Fibroblast of skin of back (primary cell): ENCODE measurements around the gene KRTAP5-11.
"Not testable (repeated sequence)": the region's sequence is repeated elsewhere in the genome, so short reads cannot be mapped to it uniquely, and the experiment has no call there.

Experiments used
- DNase-seq: peaks from one replicate; pipeline ENCODE4 v3.0.0-alpha.2; 2013

Gene KRTAP5-11

DNA sequence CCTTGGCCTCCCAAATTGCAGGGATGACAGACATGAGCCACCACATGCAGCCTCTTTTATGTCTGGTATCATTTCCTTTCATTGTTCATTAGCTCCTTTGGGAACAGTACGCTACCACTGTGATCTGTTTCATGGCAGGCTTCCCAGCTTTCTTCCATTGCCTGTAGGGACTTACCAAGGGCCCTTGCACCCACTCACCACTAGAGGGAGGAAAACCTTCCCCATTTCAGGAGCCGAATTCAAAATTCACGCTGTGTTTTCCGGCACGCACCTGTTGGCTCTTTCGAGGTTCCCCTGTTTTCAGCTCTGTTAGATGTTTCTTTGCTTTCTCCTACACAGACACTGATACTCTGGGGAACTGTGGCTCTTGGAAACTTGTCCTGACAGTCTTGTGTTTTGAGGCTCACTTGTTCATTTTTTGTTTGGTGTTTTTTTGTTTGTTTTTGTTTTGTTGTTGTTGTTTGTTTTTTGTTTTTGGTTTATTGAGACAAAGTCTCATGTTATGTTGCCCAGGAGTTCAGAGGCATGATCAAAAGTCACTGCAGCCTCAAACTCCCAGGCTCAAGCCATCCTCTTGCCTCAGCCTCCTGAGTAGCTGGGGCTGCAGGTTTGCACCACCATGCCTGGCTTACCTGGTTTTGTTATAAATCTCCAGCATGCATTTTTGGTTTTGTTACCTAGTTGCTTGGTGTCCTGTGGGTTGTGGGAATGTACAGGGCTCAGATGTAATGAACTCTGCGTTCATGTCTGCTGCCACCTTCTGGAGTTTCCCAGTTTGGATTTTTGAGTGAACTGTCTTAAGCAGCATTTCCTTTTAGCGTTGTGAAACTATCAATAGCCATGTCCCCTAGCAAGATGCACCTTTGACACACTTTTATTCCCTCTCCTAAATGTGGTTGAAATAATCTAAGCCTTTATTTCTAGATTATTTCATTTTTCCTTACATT, 2.3 kb downstream of the KRTAP5-11 start:
- DNase-seq = peak; percentile 68

DNA sequence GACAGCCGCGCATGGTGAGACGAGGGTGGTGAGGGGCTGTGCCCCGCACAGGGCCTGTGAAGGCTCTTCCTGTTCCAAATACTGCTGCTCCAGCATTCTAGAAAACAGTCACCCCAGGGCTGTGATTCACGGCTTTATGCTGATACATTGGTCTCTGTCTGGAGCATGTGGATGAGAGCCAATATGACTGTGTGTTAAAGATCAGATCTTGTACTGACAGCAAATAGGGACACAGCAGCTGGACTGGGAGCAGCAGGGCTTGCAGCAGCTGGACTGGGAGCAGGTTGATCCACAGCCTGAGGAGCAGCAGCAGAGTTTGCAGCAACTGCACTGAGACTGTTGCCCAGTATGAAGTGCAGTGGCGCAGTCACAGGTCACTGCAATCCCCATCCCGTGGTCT, 3.2 kb downstream of the KRTAP5-11 start:
- DNase-seq = not testable (repeated sequence)

DNA sequence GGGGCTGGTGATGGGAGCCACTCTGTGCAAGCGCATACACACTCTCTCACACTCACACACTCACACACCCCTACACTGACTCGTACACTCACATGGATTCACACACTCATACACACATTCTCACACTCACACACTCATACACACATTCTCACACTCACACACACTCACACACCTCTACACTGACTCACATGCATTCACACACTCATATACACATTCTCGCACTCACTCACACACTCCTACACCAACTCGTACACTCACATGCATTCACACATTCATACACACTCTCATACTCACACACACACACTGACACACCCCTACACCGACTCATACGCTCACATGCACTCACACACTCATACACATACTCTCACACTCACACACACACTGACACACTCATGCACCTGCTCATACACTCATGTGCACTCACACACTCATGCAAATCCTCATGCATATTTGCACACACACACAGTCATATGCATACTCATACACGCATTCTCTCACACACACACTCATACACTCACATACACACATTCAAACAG, 5.1 kb downstream of the KRTAP5-11 start:
- no peak for DNase-seq

DNA sequence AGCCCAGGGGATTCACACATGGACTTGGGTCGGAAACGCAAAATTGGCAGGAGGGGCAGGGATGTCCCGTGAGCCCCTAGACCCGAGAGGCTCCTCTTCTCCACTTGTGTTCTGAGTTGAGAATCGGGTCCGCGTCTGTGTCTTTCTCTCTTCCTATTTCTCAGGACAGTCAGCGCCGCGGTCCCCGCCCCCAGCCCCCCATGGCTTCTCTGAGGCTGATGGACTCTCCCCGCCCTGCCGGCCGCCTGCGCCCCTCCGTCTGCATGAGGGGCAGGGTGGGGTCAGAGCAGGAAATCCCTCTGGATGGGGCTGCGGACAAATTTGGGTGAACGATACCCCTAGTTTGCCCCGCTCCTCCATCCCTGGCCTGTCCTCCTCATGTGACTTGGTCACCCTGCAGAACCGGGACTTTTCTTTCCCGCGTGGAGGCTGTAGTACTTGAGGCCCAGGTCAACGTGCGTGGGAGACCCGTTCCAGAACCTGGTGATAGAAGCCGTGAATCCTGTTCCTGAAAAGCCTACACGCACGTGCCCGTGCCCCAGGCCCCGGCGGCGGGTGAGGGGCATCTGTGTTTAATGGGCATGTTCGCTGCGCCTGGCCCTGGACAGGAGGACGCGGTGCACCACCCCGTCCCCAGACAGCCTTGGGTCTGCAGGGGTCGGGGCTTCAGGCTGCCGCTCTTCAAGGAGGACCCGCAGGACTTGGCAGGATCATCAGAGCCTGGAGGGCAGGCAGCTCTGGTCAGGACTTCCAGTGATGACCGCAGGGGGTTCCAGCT, 5.8 kb downstream of the KRTAP5-11 start:
- DNase-seq = not testable (repeated sequence)

DNA sequence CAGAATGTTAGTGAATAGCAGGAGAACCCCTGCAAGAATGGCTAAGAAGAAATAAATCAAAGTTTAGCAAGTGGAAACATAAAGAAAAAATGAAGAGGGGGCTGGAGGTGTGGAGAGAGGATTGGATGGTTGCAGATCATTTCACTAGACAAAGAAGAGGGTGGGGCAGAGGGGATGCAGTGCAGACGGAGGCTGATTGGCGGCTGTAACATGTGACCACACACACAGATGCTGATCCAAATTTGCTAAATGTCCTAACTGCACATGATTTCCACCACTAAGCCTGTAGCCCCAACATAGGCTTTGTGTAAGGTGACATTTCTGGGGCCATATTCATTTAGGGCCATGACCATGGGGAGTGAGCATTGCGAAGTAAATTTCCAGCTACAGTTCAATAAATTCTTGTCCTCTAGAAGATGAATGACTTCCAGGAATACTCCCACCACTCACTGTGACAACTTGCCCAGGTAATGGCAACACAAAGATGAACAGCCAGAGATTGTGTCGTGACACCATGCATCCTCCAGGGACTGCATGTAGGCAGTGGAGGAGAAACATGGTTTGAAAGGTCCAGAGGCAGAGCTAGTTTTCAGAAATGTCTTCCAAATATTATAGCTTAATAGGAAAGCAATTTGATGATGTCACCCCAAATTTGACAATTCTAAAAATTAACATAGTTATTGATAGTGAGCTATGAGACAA, 6.8 kb downstream of the KRTAP5-11 start:
- DNase-seq = no peak

DNA sequence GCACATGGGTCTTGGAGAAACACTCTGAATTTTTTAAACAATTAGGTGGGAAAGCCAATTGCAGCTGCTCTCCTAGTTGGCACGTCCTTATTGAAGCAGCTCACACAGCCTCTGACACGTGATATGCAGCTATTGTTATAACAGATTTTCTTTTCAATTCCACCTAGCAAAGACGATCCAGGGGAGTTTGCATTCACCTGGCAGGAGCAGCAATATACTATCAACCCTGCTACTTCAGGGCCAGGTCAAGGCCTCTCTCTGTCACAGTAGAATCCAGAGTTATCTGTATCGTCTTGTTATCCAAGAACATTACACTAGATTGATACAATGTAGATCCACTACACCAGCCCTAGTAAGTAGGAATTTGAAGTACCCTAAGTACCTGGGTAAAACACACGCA, 8.3 kb downstream of the KRTAP5-11 start:
- no peak for DNase-seq

DNA sequence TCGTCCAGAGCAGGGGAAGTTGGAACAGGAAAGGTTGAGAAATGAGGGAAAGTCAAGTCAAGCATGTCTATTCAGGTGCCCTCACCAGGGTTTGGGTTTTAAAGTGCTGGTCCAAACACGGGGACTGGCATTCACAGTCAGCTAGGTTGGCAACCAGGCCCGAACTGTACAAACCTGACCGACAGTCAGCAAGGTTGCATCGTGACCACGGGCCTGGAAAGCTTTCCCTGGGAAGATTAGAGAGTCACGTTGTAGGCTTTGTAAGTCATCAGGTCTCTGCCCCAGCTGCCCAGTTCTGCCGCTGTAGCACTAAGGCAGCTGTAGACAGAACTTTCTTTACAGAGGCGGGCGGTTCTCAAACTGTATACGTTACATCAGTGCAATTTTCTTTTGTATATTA, 9.9 kb downstream of the KRTAP5-11 start:
- DNase-seq = no peak

DNA sequence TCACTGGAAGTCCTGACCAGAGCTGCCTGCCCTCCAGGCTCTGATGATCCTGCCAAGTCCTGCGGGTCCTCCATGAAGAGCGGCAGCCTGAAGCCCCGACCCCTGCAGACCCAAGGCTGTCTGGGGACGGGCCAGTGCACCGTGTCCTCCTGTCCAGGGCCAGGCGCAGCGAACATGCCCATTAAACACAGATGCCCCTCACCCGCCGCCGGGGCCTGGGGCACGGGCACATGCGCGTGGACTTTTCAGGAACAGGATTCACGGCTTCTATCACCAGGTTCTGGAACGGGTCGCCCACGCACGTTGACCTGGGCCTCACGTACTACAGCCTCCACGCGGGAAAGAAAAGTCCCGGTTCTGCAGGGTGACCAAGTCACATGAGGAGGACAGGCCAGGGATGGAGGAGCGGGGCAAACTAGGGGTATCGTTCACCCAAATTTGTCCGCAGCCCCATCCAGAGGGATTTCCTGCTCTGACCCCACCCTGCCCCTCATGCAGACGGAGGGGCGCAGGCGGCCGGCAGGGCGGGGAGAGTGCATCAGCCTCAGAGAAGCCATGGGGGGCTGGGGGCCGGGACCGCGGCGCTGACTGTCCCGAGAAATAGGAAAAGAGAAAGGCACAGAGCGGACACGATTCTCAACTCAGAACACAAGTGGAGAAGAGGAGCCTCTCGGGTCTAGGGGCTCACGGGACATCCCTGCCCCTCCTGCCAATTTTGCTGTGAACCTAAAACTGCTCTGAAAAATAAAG, 11.4 kb downstream of the KRTAP5-11 start:
- not testable (repeated sequence) for DNase-seq

DNA sequence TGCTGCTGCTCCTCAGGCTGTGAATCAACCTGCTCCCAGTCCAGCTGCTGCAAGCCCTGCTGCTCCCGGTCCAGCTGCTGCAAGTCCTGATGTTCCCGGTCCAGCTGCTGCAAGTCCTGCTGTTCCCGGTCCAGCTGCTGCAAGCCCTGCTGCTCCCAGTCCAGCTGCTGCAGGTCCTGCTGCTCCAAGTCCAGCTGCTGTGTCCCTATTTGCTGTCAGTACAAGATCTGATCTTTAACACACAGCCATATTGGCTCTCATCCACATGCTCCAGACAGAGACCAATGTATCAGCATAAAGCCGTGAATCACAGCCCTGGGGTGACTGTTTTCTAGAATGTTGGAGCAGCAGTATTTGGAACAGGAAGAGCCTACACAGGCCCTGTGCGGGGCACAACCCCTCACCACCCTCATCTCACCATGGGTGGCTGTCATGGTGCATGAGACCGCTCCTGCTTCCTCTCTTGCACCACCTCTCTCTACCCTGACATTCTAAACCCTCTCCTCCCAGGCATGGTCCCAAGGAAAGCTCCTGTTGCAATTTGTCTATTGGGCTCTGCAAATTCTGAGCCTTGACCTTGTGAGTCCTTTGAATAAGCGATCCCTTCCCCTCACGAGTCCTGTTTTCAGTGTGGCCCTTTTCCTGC, 13.8 kb downstream of the KRTAP5-11 start:
- DNase-seq = no peak

DNA sequence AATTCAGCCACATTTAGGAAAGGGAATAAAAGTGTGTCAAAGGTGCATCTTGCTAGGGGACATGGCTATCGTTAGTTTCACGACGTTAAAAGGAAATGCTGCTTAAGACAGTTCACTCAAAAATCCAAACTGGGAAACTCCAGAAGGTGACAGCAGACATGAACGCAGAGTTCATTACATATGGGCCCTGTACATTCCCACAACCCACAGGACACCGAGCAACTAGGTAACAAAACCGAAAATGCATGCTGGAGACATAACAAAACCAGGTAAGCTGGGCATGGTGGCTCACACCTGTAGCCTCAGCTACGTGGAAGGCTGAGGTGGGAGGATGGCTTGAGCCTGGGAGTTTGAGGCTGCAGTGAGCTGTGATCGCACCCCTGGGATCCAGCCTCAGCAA, 15.0 kb downstream of the KRTAP5-11 start:
- not testable (repeated sequence) for DNase-seq

DNA sequence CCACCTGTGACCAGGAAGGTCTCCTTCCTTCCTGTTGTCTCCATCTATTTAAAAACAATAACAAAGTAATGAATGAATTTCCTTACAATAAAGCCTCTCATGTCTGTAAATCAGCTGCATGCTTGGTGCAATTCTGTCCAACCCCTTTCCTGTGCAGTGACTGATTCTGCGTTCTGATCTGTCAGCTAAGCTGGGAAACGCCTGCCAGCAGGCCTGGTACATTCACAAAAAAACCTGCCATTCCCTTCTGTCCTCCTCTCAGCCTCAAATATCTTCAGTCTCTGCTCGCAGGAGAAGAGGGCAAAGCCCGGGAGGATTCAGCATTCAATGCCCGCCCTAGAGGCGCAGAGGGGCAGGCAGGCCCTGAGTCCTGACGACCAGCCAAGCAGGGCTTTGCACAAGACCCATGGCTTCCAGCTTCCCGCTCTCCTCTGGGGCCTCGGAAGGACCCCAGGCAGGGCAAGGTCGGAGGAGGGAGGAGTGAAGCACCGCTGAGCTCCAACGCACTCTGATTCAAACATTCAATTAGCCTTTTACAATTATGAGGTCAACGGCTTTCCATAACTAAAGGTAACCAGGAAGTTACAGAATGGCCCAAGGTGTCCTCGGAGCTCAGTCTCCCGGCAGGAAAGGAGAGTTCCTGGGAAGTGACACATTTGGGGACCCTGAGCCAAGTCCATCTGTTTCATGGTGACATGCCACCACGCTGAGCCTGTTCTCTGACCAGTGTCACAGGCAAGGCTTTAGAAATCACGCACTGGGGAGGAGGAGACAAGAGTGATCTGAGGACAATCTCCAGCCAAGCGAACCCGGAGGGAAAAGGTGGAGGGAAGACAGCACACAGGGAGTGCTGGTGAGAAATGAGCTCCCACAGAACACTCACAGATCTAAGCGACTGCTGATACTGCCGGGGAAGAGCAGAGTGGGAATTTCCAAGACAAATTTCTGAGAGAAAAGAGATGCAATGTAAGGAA, 15.8 kb downstream of the KRTAP5-11 start:
- DNase-seq = not testable (repeated sequence)

DNA sequence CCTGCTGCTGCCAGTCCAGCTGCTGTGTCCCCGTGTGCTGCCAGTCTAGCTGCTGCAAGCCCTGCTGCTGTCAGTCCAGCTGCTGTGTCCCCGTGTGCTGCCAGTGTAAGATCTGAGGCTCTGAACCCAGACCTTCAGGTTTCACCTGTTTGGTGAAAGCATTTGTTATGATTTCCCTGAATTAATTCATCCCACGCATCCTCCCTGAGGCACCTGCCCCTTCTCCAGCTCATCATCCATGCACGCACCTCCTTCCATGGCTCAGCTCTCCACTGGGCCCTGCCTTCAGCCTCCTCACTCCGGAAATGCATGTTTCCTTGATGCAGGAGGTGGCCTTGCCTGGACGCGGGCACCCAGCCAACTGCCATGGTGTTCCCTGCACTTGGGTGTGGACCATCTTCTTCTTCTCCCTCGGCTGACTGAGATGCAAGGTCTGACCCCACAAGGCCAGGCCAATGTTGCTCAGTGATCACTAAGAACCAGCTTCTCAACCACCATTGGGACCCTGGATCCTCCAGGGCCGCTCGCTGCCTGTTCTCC, 16.5 kb downstream of the KRTAP5-11 start:
- DNase-seq = no peak

DNA sequence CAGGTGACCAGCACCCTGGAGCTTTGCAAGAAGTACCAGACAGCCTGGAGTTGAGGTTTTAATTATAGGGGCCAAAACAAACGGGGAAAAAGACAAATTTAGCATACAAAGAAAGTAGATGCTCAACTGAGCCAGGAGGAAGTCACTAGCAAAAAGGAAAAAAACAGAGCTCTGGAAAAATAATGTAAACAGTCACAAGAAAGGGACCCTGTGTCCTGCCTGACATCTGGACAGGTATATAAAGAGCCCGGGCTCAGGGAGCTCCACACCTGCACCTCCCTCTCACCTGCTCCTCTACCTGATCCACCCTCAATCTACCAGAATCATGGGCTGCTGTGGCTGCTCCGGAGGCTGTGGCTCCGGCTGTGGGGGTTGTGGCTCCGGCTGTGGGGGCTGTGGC, 17.4 kb downstream of the KRTAP5-11 start, which contains the start of gene KRTAP5-10:
TSS of gene KRTAP5-10 (plus strand) at position 301 of the 400 bp plus-strand sequence. CDS start at position 326, 25 bp downstream.
- DNase-seq = no peak

DNA sequence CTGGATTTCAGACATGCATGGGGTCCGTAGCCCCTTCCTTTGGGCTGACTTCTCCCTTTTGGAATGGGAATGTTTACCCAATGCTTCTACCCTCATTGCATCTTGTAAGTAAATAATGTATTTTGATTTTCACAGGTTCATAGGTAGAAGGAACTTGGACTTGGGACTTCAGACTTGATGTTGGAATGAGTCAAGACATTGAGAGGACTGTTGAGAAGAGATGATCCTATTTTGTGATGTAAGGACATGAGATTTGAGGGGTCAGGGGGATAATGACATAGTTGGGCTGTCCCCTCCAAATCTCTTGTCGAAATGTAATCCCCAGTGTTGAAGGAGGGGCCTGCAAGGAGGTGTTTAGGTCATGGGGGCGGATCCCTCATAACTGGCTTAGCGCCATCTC, 18.2 kb downstream of the KRTAP5-11 start:
- no peak for DNase-seq

DNA sequence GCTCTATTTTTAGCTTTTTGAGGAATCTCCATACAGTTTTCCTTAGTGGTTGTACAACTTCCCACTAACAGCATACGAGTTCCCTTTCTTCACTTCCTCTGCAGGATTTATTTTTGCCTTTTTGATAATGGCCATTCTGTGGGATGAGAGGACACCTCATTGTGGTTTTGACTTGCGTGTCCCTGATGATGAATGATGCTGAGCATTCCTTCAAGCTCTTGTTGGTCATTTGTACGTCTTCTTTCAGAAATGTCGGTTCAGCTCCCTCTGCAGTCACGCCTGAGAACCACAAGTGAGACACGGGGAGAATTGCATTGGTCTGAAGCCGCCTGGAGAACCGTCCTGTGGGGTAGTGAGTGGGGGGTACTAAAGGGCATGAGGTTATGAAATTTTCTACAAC, 19.3 kb downstream of the KRTAP5-11 start:
- DNase-seq = peak; percentile 32

DNA sequence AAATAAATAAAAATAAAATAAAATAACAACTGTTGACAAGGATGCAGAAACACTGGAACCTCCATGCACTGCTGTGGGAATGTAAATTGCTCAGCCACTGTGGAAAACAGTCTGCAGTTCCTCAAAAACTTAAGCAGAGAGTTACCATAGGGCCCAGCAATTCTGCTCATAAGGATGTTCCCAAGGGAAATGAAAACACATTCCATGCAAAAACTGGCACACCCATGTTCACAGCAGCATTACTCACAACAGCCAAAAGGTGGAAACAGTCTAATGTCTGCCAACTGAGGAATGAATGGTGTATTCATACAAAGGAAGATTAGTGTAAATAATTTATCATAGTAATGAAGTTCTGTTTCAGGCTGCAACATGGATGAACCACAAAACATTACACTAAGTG, 20.6 kb downstream of the KRTAP5-11 start:
- DNase-seq = peak; percentile 20

DNA sequence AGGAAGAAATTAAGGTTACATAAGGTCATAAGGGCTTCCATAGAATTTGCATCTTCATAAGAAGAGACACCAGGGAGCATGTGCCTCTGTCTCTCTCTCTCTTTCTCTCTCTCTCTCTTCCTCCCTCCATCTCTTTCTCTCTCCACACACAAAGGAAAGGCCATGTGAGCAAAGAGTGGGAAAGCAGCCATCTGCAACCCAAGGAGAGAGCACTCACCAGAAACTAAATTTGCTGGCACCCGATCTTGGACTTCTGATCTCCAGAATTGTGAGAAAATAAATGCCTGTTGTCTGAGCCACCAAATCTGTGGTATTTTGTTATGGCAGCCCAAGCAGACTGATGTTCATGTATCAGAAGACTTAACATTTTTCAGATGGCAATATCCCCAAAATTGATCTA, 23.7 kb downstream of the KRTAP5-11 start:
- no peak for DNase-seq

DNA sequence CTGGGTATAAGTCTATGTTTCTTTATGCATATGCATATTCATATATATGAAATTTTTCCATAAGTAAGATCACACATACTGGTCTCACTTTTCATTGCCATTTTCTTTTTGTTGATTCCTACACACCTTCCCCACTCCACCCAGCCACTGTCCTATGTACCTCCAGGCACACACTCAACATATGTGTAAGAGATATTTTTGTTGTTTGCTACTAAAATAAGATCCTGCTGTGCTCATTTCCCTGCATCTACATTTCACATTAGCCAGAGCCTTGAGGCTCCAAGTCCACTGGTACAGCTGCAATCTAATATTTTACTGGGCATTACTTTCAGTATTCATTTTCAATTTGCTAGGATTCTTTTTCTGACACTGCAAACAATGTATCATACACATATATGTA, 25.4 kb downstream of the KRTAP5-11 start:
- no peak for DNase-seq

DNA sequence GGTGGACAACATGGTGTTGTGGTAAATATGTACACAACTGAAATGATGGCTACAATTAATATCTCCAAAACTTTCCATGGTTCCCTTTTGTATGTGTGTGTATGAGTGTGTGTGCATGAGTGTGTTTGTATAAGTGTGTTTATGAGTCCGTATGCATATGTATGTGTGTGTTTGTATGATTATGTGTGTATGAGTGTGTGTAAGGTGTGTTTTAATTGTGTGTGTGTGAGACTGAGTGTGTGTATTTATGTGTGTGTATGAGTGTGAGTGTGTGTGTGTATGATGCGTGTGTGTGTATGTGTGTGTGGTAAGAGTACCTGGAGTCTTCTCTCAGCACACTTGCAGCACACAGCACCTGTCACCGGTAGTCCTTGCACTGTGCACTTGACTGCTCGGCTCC, 26.7 kb downstream of the KRTAP5-11 start:
- DNase-seq = no peak

DNA sequence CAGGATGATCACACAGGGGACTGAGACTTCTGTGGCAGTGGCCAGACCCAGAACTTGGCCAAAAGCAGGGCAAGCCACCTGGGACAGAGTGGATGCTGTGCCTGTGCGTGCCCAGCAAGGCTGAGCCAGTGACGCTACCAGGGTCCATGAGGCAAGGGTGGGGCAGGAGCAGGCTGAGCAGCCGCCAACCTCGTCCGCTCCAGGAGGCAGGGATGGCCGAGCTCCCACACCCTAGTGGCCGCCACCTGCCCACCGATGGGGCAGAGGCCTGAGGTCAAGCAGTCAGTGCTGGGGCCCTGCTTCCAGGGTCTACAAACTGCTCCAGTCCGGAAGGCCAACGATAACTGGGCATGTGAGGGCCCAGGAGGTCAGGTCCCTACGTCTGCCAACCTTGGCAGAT, 27.2 kb downstream of the KRTAP5-11 start:
- no peak for DNase-seq
